ENCODE data around the gene TANC1.

TANC1 gene

GRCh38 chr2:159054985-159055384, 86.5 kb downstream of the TANC1 start:
- no peak overlapping the region for H3K27ac ChIP-seq
- TF ChIP-seq ZFX (IDR thresholded peaks at IDR 0.05; ENCODE audit: borderline replicate concordance) (no peak), CTCF (IDR thresholded peaks at IDR 0.05) (no peak)

- H3K27ac ChIP-seq = no peak overlapping the region
- TF ChIP-seq CTCF (IDR thresholded peaks at IDR 0.05) = no peak
- TF ChIP-seq ZFX (IDR thresholded peaks at IDR 0.05; ENCODE audit: borderline replicate concordance) = no peak
Observed at GRCh38 chr2:159060518-159060917, 92.1 kb downstream of the TANC1 start.

- H3K27ac ChIP-seq = no peak overlapping the region
- TF ChIP-seq ZFX (IDR thresholded peaks at IDR 0.05; ENCODE audit: borderline replicate concordance) = no peak
- no peak for TF ChIP-seq CTCF (IDR thresholded peaks at IDR 0.05)
Observed at GRCh38 chr2:159063677-159064076, 95.2 kb downstream of the TANC1 start.

DNA sequence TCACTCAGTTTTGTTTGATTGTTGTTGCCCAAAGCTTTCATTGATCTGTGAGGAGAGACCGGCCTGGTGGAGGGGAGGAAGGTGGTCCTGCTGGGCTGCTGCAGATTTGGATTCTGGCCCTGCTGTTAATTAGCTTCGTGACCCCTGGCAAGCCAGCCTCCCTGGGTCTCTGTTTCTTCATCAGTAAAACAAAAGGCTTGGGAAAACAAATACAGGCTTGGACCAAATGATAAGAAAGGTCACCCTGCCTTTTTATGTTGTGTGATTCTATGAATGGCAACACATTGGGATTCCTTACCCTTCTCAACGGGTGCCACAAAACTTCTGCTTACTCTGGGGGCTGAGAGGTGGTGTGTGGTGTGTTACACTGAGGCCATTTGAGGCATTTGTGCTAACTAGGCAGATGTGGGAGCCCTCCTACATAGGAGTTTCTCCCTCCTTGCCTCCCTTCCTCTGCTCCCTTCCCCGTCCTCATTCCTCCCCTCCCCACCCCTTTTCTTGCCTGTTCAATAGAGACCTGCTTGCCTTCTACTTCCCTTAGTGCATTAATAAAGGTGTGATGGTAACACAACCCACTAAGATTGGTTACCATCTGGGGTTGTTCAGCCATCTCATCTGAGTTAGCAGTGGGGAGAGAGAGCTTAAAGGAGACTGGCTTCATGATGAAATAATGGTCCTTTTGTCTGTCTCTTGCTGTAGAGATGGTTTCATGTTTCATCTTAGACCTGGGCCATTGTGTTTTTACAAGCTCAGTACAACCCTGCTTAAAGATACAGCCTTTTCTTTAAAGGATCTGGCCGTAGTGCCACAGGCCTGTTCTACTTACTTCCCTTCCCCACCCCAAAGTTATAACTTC, 96.2 kb downstream of the TANC1 start:
- TF ChIP-seq CTCF (IDR thresholded peaks at IDR 0.05) (no peak), ZFX (IDR thresholded peaks at IDR 0.05; ENCODE audit: borderline replicate concordance) (no peak)
- peak overlapping the region; percentile 60 for H3K27ac ChIP-seq

DNA sequence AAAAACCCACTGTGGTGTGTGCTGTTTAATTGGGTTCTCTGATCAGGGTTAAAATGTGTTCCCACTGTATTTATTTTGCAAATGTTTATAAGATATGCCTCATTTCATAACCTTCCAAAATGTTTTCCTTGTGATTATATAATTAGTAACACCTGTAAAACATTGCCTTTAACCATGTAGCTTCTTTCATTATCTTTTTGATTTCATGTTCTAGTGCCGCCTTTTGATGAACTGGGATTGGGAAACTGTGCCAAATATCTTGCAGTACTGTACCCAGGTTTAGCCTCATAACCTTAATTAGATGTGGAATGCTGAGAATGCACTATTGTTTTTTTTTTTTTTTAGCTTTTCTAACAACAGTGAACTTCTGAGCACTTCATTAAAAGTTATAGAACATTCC, 96.9 kb downstream of the TANC1 start:
- H3K27ac ChIP-seq = peak overlapping the region; percentile 60
- TF ChIP-seq CTCF (IDR thresholded peaks at IDR 0.05) = no peak
- no peak for TF ChIP-seq ZFX (IDR thresholded peaks at IDR 0.05; ENCODE audit: borderline replicate concordance)

GRCh38 chr2:159065891-159066290, 97.5 kb downstream of the TANC1 start:
- no peak for TF ChIP-seq ZFX (IDR thresholded peaks at IDR 0.05; ENCODE audit: borderline replicate concordance)
- no peak for TF ChIP-seq CTCF (IDR thresholded peaks at IDR 0.05)
- H3K27ac ChIP-seq = peak overlapping the region; percentile 60

DNA sequence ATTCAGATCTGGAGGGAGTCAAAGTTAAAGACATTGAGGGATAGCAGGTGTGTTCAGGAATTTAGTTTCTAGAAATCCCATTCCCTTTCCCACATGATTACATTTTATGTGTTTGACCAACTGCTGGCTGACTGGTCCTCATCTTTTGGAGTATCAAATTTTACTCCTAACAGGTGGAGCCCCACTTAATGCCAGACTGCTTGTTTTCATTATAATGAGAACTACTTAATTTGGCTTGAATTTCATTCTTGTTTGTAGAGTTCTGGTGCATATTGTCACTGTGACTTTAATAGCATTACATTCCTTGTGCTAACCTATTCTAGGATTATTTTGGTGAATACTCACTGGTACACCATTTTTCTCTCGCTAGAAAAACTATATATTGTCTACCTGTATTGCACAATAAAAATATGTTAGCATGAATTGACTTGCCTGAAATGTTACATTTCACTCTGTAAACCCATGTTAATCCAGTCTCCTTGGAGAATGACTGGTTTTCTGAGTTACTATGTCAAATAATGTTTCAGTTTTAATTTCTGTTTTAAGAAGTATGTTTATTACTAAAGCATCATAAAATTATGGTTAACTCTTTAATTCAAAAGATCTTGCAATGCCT, 98.2 kb downstream of the TANC1 start:
- H3K27ac ChIP-seq = no peak overlapping the region
- TF ChIP-seq CTCF (IDR thresholded peaks at IDR 0.05) (no peak), ZFX (IDR thresholded peaks at IDR 0.05; ENCODE audit: borderline replicate concordance) (no peak)
